Left lung (tissue), 10 donors: ENCODE measurements around the gene GABPB2. TPM values are rescaled to one million over a fixed set of nuclear protein-coding genes. Genes with fewer than 3 reads are reported as not detected.

Source experiments
- ATAC-seq: fragments of 200-7000 bp; cut with Tn5 transposase; one replicate; pipeline ENCODE4 v1.9.1; 2020; ENCODE audit warnings: moderate library complexity
- DNase-seq, 4 donors: peaks; one replicate each; pipeline ENCODE4 v3.0.0-alpha.2; 2013 to 2020
- H3K27ac ChIP-seq, 2 donors: fragments of 200-600 bp; sonication (generic) in 1 of 2; one replicate each; pipeline versions ENCODE4 v1.5.0 to v1.8.0; 2020 to 2021
- H3K27me3 ChIP-seq, 2 donors: fragments of 200-600 bp; sonication (generic) in 1 of 2; one replicate each; pipeline versions ENCODE4 v1.5.0 to v1.8.0; 2020 to 2021
- H3K36me3 ChIP-seq, 2 donors: fragments of 200-600 bp; sonication (generic) in 1 of 2; one replicate each; pipeline versions ENCODE4 v1.5.0 to v1.8.0; 2020 to 2021
- H3K4me1 ChIP-seq, 2 donors: fragments of 200-600 bp; one replicate each; pipeline ENCODE4 v1.8.0; 2021
- H3K4me3 ChIP-seq, 2 donors: fragments of 200-600 bp; sonication (generic) in 1 of 2; one replicate each; pipeline versions ENCODE4 v1.5.0 to v1.8.0; 2020 to 2021; ENCODE audit warnings: mild to moderate bottlenecking in 1 of 2
- H3K9me3 ChIP-seq, 2 donors: fragments of 200-600 bp; sonication (generic) in 1 of 2; one replicate each; pipeline versions ENCODE4 v1.5.0 to v1.8.0; 2020 to 2021
- intact Hi-C, 2 donors: fragments of 100-400 bp; cut with DNase I; formaldehyde crosslinking; loops; one replicate each; pipeline versions ENCODE4 v1.11.2 to v1.14.2; 2022
- polyA plus RNA-seq, 6 donors: library from polyadenylated mRNA; unstranded; fragments of 120-200 nt; gene quantifications; one replicate each; pipeline ENCODE4 v1.2.1, GENCODE V29; 2013; ENCODE audit not compliant: insufficient read length in 6 of 6
- total RNA-seq, 2 donors: library from RNA; stranded (reverse); fragmentation: NEBNext Ultra II Directional; extraction: Animal tissue kit (Norgen Biotek cat#: 25700); gene quantifications; one replicate each; pipeline ENCODE4 v1.2.1, GENCODE V29; 2021
- TF ChIP-seq, protein P1 (sequence below), 2 donors: fragments of 200-600 bp; sonication (generic) in 1 of 2; IDR thresholded peaks; one replicate each; pipeline versions ENCODE4 v1.5.0 to v1.8.0; 2021; ENCODE audit warnings: antibody characterized with exemption in 2 of 2
- donor health status: DM: no; HTN: yes; CAD: no.
- donor health status: DM: no; HTN: no; CAD: no.

Gene GABPB2
- total and polyA plus RNA-seq, 8 donors, result 10.6 to 13.5 (median 12.8) TPM

DNA sequence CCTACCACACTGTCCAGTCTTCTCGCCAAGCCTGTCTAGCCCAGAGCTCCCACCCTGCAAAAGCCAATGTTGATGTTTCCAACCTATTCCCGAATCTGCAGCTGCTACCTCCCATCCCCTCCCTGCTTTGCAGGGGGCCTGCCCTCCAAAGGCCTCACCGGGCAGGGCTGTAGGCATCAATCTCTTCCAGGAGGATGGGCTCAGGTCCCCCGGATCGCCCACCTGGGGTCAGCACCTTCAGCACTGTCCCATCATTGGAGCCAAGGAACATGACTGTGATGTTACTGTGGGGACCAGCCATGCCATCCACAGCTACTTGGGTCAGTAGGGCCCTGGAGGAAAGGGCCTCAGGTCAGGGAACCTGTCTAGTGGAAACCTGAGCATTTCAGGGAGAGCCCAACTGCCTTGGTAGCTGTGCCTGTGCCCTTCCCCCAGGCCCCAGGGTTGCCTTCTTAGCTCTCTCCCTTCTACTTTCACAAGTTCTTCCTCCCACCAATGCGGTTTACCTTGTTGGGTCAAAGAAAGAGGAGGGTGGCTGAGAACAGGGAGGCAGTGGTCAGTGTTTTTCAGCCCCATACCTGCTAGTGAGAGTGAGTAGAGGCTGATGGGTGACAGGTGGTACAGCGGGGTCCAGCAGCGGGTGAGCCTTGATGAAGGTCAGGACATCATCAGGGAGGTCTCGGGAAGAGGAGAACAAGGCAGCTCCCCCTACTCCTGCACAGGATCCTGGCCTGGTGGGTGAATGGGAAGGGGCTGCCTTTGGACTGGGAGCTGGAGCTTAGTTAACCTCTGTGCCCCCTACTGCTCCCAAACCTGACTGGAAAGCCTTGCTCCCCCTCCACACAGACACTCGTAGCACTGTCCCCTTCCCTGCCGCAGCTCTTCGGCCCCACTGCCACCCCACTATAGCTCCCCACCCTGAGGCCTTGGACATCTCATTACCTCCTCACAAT lies 65.1 kb downstream of the GABPB2 start:
- peaks cover 0 to 26% of the 10 kb centered on the region in 2 donors for H3K27me3 ChIP-seq
- ATAC-seq, result no peak
- no peaks in the 10 kb centered on the region for H3K9me3 ChIP-seq
- no peak overlapping the region for H3K27ac ChIP-seq
- peaks cover 0 to 15% of the 10 kb centered on the region in 2 donors for H3K4me1 ChIP-seq
- no peak for DNase-seq
- intact Hi-C loops, result no loop called here
- H3K4me3 ChIP-seq, result no peak overlapping the region
- no peaks in the 10 kb centered on the region for H3K36me3 ChIP-seq
- TF ChIP-seq, protein P1, sequence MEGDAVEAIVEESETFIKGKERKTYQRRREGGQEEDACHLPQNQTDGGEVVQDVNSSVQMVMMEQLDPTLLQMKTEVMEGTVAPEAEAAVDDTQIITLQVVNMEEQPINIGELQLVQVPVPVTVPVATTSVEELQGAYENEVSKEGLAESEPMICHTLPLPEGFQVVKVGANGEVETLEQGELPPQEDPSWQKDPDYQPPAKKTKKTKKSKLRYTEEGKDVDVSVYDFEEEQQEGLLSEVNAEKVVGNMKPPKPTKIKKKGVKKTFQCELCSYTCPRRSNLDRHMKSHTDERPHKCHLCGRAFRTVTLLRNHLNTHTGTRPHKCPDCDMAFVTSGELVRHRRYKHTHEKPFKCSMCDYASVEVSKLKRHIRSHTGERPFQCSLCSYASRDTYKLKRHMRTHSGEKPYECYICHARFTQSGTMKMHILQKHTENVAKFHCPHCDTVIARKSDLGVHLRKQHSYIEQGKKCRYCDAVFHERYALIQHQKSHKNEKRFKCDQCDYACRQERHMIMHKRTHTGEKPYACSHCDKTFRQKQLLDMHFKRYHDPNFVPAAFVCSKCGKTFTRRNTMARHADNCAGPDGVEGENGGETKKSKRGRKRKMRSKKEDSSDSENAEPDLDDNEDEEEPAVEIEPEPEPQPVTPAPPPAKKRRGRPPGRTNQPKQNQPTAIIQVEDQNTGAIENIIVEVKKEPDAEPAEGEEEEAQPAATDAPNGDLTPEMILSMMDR (IDR thresholded peaks at IDR 0.05), result no peak

DNA sequence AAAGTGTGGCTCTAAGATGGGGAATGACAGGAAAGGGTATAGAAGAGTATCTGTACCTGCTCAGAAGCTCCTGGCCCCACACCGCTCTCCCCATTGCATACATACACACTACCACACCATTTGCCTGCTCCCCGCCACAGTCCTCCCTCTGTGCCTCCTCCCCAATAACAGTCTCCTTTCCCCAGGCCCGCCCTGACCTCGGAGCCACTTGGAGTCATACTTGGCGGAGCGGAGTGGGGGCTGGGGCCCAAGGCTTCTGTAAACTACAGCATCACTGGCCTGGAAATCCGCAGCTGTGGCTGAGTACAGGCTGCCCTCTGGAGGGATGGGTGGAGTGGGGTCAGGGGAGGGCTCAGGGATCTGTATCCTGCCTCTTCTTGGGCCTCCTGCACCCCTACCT lies 67.2 kb downstream of the GABPB2 start:
- intact Hi-C loops, result no loop called here
- ATAC-seq, result no peak
- H3K36me3 ChIP-seq, result no peaks in the 10 kb centered on the region

DNA sequence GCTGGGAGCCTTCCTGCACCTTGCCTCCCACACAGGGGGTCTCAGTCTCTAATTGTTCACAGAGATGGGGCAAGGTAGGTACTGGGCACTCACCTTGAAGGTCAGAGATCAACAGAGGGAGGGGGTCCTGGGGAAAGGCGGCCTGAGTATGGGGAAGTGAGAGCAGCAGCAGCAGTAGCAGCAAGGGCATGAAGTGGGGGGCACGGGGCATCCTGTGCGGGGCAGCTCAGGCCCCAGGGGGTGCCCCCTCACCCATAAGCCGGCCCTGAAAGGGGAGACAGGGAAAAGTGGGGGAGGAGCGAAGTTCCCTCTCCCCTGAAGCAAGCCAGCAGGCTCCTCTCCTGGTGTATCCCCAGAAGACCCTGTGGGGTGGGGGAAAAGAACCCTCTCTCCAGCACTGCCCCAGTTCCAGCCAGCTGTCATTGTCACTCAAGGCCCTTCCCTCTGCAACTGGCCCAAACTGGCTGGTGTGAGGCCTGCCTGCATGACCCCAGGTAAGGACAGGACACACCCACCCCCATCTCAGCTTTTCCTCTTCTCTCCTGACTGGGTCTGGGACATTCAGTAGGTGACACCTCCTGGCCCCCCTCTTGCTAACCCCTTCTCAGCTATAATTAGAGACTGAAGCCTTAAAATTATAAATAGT lies 72.0 kb downstream of the GABPB2 start:
- Histone ChIP-seq H3K4me3 (no peak overlapping the region), H3K27me3 (peaks cover 0 to 17% of the 10 kb centered on the region in 2 donors), H3K27ac (no peak overlapping the region), H3K4me1 (peaks cover 8 to 30% of the 10 kb centered on the region in 2 donors), H3K9me3 (no peaks in the 10 kb centered on the region), H3K36me3 (no peaks in the 10 kb centered on the region)
- TF ChIP-seq, protein P1 (IDR thresholded peaks at IDR 0.05), result no peak
- intact Hi-C loops, result no loop called here
- ATAC-seq (no peak), DNase-seq (no peak)

More for the DNA sequence above, 67.2 kb downstream of the GABPB2 start:
- Histone ChIP-seq H3K27me3 (peaks cover 0 to 5% of the 10 kb centered on the region in 2 donors), H3K9me3 (no peaks in the 10 kb centered on the region), H3K27ac (no peak overlapping the region), H3K4me3 (no peak overlapping the region), H3K4me1 (no peaks in the 10 kb centered on the region)
- TF ChIP-seq, protein P1 (IDR thresholded peaks at IDR 0.05), result no peak
- DNase-seq, result no peak

DNA sequence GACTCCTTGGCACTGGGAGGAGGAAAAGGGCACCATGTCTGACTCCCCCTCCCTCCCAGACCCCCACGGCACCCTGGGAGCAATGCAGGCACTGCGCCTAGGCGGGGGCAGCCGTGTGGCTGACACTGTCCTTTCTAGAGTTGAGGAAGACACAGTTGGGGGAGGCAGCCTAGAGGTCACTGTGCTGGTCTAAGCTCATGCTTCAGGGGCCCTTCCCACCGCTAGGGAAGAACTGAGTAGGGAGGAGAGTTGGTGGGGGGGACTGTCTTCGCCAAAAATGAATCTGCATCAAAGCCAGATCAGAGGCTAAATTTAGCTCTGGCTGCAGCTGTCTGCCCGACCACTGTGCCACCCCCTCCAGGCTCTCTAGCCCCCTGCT lies 72.5 kb downstream of the GABPB2 start:
- H3K4me1 ChIP-seq, result peaks cover 8 to 30% of the 10 kb centered on the region in 2 donors
- intact Hi-C loops, result no loop called here
- H3K27me3 ChIP-seq, result peaks cover 0 to 17% of the 10 kb centered on the region in 2 donors
- TF ChIP-seq, protein P1 (IDR thresholded peaks at IDR 0.05), result no peak
- ATAC-seq (no peak), DNase-seq (no peak)
- H3K36me3 ChIP-seq, result no peaks in the 10 kb centered on the region
- H3K9me3 ChIP-seq, result no peaks in the 10 kb centered on the region
- H3K27ac ChIP-seq, result no peak overlapping the region
- no peak overlapping the region for H3K4me3 ChIP-seq

DNA sequence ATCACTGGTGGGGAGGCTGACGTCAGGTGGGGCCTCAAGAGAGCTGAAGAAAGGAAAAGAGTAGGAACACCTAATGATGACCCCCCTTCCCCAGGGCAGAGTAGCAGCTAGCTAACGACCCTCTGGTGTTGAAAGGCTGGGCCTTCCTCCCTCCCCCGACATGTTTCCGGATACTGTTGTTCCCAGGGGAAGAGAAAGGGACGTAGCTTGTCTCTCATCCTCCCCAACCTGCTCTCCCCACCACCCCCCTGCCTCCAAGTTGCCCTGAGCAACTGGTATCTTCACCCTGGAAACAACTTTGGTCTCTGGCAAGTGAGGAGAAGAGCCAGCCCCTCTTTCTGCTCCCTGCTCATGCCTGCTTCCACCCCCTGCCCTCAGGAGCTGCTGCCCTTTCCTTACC lies 73.4 kb downstream of the GABPB2 start:
- no peak overlapping the region for H3K27ac ChIP-seq
- TF ChIP-seq, protein P1 (IDR thresholded peaks at IDR 0.05), result no peak
- intact Hi-C loops, result no loop called here
- DNase-seq (peak in 1 of 4 donors; percentile 22), ATAC-seq (no peak)
- no peak overlapping the region for H3K4me3 ChIP-seq
- H3K27me3 ChIP-seq, result peaks cover 0 to 17% of the 10 kb centered on the region in 2 donors
- no peaks in the 10 kb centered on the region for H3K36me3 ChIP-seq
- peaks cover 8 to 30% of the 10 kb centered on the region in 2 donors for H3K4me1 ChIP-seq
- no peaks in the 10 kb centered on the region for H3K9me3 ChIP-seq
